OCI-LY1 (cell line): ENCODE measurements around the gene NR1D2.

Experiments used
- H2AFZ ChIP-seq: fragments of 200-600 bp; sonication (generic), shearing (Covaris generic); 2 replicates; pipeline ENCODE4 v1.6.0; 2014; ENCODE audit warnings: antibody characterized with exemption, mild to moderate bottlenecking, low read length
- H3F3A ChIP-seq: fragments of 200-600 bp; sonication (generic), shearing (Covaris generic); 2 replicates; pipeline ENCODE4 v1.6.0; 2014; ENCODE audit warnings: mild to moderate bottlenecking, antibody characterized with exemption, low read length, moderate library complexity; ENCODE audit not compliant: insufficient read depth
- H3K27ac ChIP-seq: fragments of 200-600 bp; sonication (generic); 2 replicates; pipeline ENCODE4 v1.5.1; 2014; ENCODE audit warnings: low read length, mixed run types, mild to moderate bottlenecking, low read depth; ENCODE audit not compliant: poor library complexity, severe bottlenecking
- H3K27me3 ChIP-seq: fragments of 200-600 bp; sonication (generic); 2 replicates; pipeline ENCODE4 v1.6.0; 2014; ENCODE audit warnings: antibody characterized with exemption, mild to moderate bottlenecking, low read length, moderate library complexity; ENCODE audit not compliant: insufficient read depth
- H3K36me3 ChIP-seq: fragments of 200-600 bp; sonication (generic); 2 replicates; pipeline ENCODE4 v1.6.1; 2014; ENCODE audit warnings: mild to moderate bottlenecking, antibody characterized with exemption, low read length, moderate library complexity, mixed read lengths; ENCODE audit not compliant: insufficient read depth
- H3K4me1 ChIP-seq: fragments of 200-600 bp; sonication (generic); 2 replicates; pipeline ENCODE4 v1.5.1; 2014; ENCODE audit warnings: mild to moderate bottlenecking, low read length, moderate library complexity; ENCODE audit not compliant: insufficient read depth, severe bottlenecking
- H3K4me2 ChIP-seq: fragments of 200-600 bp; sonication (generic), shearing (Covaris generic); 2 replicates; pipeline ENCODE4 v1.6.1; 2014; ENCODE audit warnings: low read length
- H3K4me3 ChIP-seq: fragments of 200-600 bp; sonication (generic); 2 replicates; pipeline ENCODE4 v1.5.1; 2014; ENCODE audit warnings: low read length, low read depth, mild to moderate bottlenecking, mixed read lengths; ENCODE audit not compliant: poor library complexity, severe bottlenecking
- H3K79me2 ChIP-seq: fragments of 200-600 bp; shearing (Covaris generic); 2 replicates; pipeline ENCODE4 v1.6.1; 2016; ENCODE audit warnings: mixed run types, low read length, mixed read lengths; ENCODE audit not compliant: insufficient read depth
- H3K9ac ChIP-seq: fragments of 200-600 bp; sonication (generic), shearing (Covaris generic); 2 replicates; pipeline ENCODE4 v1.6.1; 2014; ENCODE audit warnings: mild to moderate bottlenecking, low read length, mixed read lengths
- H3K9me2 ChIP-seq: fragments of 200-600 bp; sonication (generic), shearing (Covaris generic); 2 replicates; pipeline ENCODE4 v1.6.1; 2014; ENCODE audit warnings: low read depth, mild to moderate bottlenecking, low read length, mixed read lengths
- H3K9me3 ChIP-seq: fragments of 200-600 bp; shearing (Covaris generic); 2 replicates; pipeline ENCODE4 v1.6.1; 2014; ENCODE audit warnings: low read length, mixed read lengths
- H4K20me1 ChIP-seq: fragments of 200-600 bp; sonication (generic), shearing (Covaris generic); 2 replicates; pipeline ENCODE4 v1.6.0; 2016; ENCODE audit warnings: mild to moderate bottlenecking, low read length; ENCODE audit not compliant: insufficient read depth
- CTCF ChIP-seq: fragments of 200-600 bp; sonication (generic), shearing (Covaris generic); IDR thresholded peaks from 2 replicates; pipeline ENCODE4 v1.5.1; 2017; ENCODE audit warnings: mild to moderate bottlenecking, antibody characterized with exemption, low read length, moderate library complexity, mixed read lengths
- EZH2 ChIP-seq: fragments of 200-600 bp; sonication (generic), shearing (Covaris generic); IDR thresholded peaks from 2 replicates; pipeline ENCODE4 v1.8.0; 2017; ENCODE audit warnings: borderline replicate concordance, mixed run types, mild to moderate bottlenecking, antibody characterized with exemption, low read length, moderate library complexity, mixed read lengths

NR1D2 gene

GRCh38 chr3:23961913-23962312 lies 16.8 kb downstream of the NR1D2 start:
- H3K4me3 ChIP-seq = no peak overlapping the region
- no peak for TF ChIP-seq EZH2
- TF ChIP-seq CTCF = no peak
- no peaks in the 10 kb centered on the region for H3F3A ChIP-seq
- no peaks in the 10 kb centered on the region for H4K20me1 ChIP-seq
- H3K27ac ChIP-seq = no peak overlapping the region
- H3K79me2 ChIP-seq = no peaks in the 10 kb centered on the region
- peaks cover 7% of the 10 kb centered on the region; the same call in 1 of the 2 replicates for H3K36me3 ChIP-seq
- H3K9ac ChIP-seq = no peak overlapping the region
- H2AFZ ChIP-seq = no peak overlapping the region
- H3K4me1 ChIP-seq = no peaks in the 10 kb centered on the region
- no peaks in the 10 kb centered on the region for H3K9me3 ChIP-seq
- no peaks in the 10 kb centered on the region for H3K9me2 ChIP-seq
- H3K27me3 ChIP-seq = no peaks in the 10 kb centered on the region
- no peak overlapping the region for H3K4me2 ChIP-seq

- H3K79me2 ChIP-seq = no peaks in the 10 kb centered on the region
- no peak for TF ChIP-seq CTCF
- no peak for TF ChIP-seq EZH2
- no peak overlapping the region for H2AFZ ChIP-seq
- H3K4me3 ChIP-seq = no peak overlapping the region
- H3K9me2 ChIP-seq = no peaks in the 10 kb centered on the region
- no peak overlapping the region for H3K9ac ChIP-seq
- no peaks in the 10 kb centered on the region for H3K9me3 ChIP-seq
- no peaks in the 10 kb centered on the region for H3K27me3 ChIP-seq
- no peaks in the 10 kb centered on the region for H3F3A ChIP-seq
- H3K4me2 ChIP-seq = no peak overlapping the region
- H3K27ac ChIP-seq = no peak overlapping the region
- peaks cover 17% of the 10 kb centered on the region; the same call in 1 of the 2 replicates for H3K36me3 ChIP-seq
- no peaks in the 10 kb centered on the region for H4K20me1 ChIP-seq
- H3K4me1 ChIP-seq = no peaks in the 10 kb centered on the region
Measured at GRCh38 chr3:23964537-23965235, 19.6 kb downstream of the NR1D2 start.

GRCh38 chr3:23966328-23966727 lies 21.2 kb downstream of the NR1D2 start:
- no peak overlapping the region for H3K9ac ChIP-seq
- no peaks in the 10 kb centered on the region for H3K79me2 ChIP-seq
- H3K4me3 ChIP-seq = no peak overlapping the region
- H3K4me1 ChIP-seq = no peaks in the 10 kb centered on the region
- H4K20me1 ChIP-seq = no peaks in the 10 kb centered on the region
- H3K4me2 ChIP-seq = no peak overlapping the region
- no peak overlapping the region for H3K27ac ChIP-seq
- H3K36me3 ChIP-seq = peaks cover 17% of the 10 kb centered on the region; the same call in 1 of the 2 replicates
- no peak overlapping the region for H2AFZ ChIP-seq
- TF ChIP-seq CTCF (no peak), EZH2 (no peak)
- no peaks in the 10 kb centered on the region for H3K9me2 ChIP-seq
- H3F3A ChIP-seq = no peaks in the 10 kb centered on the region
- H3K9me3 ChIP-seq = no peaks in the 10 kb centered on the region
- no peaks in the 10 kb centered on the region for H3K27me3 ChIP-seq
